Fibroblast of lung (primary cell): ENCODE data around the gene CHAMP1.

Source experiments
- CTCF ChIP-seq, 2 donors: IDR thresholded peaks in 1 of 2; conservative IDR thresholded peaks in 1 of 2; 1 replicate in 1 of 2; 2 replicates in 1 of 2; pipeline ENCODE4 v1.5.1; 2011 to 2012; ENCODE audit warnings: low read length in 2 of 2, control low read depth in 1 of 2, inconsistent platforms in 1 of 2, low read depth in 1 of 2, mild to moderate bottlenecking in 1 of 2
- EZH2 ChIP-seq: IDR thresholded peaks from 2 replicates; pipeline ENCODE4 v1.5.1; 2012; ENCODE audit warnings: low read length, control low read depth, mild to moderate bottlenecking; ENCODE audit errors: missing control alignments

DNA sequence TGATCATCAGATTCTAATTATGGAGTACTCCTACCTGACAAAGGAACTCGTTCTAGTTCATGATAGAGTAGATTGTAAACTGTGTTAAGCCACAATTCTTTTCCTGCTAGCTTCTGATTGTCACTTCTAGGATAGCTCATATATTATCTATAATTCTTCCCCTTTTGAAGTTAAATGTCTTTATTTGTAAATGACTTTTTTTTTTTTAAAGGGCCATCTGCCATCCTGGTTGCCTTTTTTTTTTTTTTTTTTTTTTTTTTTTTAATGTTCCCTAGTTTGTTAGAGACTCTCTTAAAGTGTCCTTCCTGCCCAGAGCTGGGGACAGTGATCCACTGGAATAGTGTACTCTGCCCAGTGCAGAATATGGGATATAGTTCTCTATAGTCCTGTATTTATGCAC lies 4.3 kb downstream of the CHAMP1 start:
- no peak for TF ChIP-seq CTCF (conservative IDR thresholded peaks at IDR 0.05 in 1 of 2, IDR thresholded peaks at IDR 0.05 in 1 of 2; ENCODE audit: low read depth in 1 of 2, low read length in 2 of 2)
- no peak for TF ChIP-seq EZH2
